ENCODE data around the gene DCTN1.

DCTN1 gene

DNA sequence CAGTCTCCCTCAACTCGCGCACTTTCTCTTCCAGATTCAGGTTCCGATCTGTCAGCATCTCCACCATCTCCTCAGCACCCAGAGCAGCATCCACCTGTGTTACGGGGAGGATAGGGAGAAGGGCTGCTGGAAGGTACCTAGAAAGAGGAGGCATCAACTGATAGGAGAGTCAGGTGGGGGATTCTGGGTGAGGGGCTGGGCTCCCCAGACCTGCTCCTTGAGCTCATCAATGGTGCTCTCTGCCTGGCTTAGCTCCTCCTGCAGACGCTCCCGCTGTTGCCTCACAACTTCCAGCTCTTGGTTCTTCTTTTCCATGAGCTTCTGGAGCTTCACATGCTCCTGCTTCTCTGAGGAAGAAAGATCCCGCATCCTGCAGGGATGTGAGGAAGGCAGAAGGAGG lies 10.1 kb downstream of the DCTN1 start:
- no peaks in the 10 kb centered on the region for H4K20me1 ChIP-seq (ENCODE audit: insufficient read depth, low read length, poor library complexity, severe bottlenecking)
- no peak overlapping the region for H2AFZ ChIP-seq (ENCODE audit: low read length)
- TF ChIP-seq CTCF (conservative IDR thresholded peaks at IDR 0.05; ENCODE audit: low read length) (no peak), EZH2phosphoT487 (IDR thresholded peaks at IDR 0.05; ENCODE audit: borderline replicate concordance) (no peak)
- H3K9me2 ChIP-seq (replicated peaks; ENCODE audit: low read depth, low read length), result no peaks in the 10 kb centered on the region
- peaks cover 60% of the 10 kb centered on the region; the same call in 1 of the 2 replicates for H3K36me3 ChIP-seq (ENCODE audit: insufficient read depth, low read length)
- H3K4me1 ChIP-seq (ENCODE audit: insufficient read depth, low read length, poor library complexity, severe bottlenecking), result no peaks in the 10 kb centered on the region
- no peaks in the 10 kb centered on the region for H3K79me2 ChIP-seq (ENCODE audit: insufficient read depth, low read length)
- no peaks in the 10 kb centered on the region for H3K27me3 ChIP-seq (ENCODE audit: insufficient read depth, low read length, poor library complexity, severe bottlenecking)
- no peak overlapping the region for H3K4me2 ChIP-seq (ENCODE audit: low read depth, low read length, poor library complexity, severe bottlenecking)
- no peak overlapping the region for H3K9ac ChIP-seq (ENCODE audit: low read depth, low read length, poor library complexity, severe bottlenecking)
- H3K4me3 ChIP-seq (ENCODE audit: low read length, poor library complexity, severe bottlenecking), result no peak overlapping the region
- no peaks in the 10 kb centered on the region for H3K9me3 ChIP-seq (ENCODE audit: insufficient read depth, low read depth, low read length)
- H3F3A ChIP-seq (ENCODE audit: low read depth), result no peaks in the 10 kb centered on the region

GRCh38 chr2:74368499-74368898 lies 11.6 kb downstream of the DCTN1 start:
- Histone ChIP-seq H3K36me3 (ENCODE audit: insufficient read depth, low read length) (peaks cover 74% of the 10 kb centered on the region; the same call in 1 of the 2 replicates), H3K4me2 (ENCODE audit: low read depth, low read length, poor library complexity, severe bottlenecking) (no peak overlapping the region), H3K9me3 (ENCODE audit: insufficient read depth, low read depth, low read length) (no peaks in the 10 kb centered on the region), H3F3A (ENCODE audit: low read depth) (no peaks in the 10 kb centered on the region), H3K9me2 (replicated peaks; ENCODE audit: low read depth, low read length) (no peaks in the 10 kb centered on the region), H3K9ac (ENCODE audit: low read depth, low read length, poor library complexity, severe bottlenecking) (no peak overlapping the region), H3K79me2 (ENCODE audit: insufficient read depth, low read length) (no peaks in the 10 kb centered on the region), H3K4me1 (ENCODE audit: insufficient read depth, low read length, poor library complexity, severe bottlenecking) (no peaks in the 10 kb centered on the region), H2AFZ (ENCODE audit: low read length) (no peak overlapping the region), H3K27me3 (ENCODE audit: insufficient read depth, low read length, poor library complexity, severe bottlenecking) (no peaks in the 10 kb centered on the region), H3K4me3 (ENCODE audit: low read length, poor library complexity, severe bottlenecking) (no peak overlapping the region), H4K20me1 (ENCODE audit: insufficient read depth, low read length, poor library complexity, severe bottlenecking) (no peaks in the 10 kb centered on the region)
- TF ChIP-seq CTCF (conservative IDR thresholded peaks at IDR 0.05; ENCODE audit: low read length), result no peak
- TF ChIP-seq EZH2phosphoT487 (IDR thresholded peaks at IDR 0.05; ENCODE audit: borderline replicate concordance), result no peak

GRCh38 chr2:74367789-74368188 lies 12.3 kb downstream of the DCTN1 start:
- H3K27me3 ChIP-seq (ENCODE audit: insufficient read depth, low read length, poor library complexity, severe bottlenecking), result no peaks in the 10 kb centered on the region
- no peaks in the 10 kb centered on the region for H4K20me1 ChIP-seq (ENCODE audit: insufficient read depth, low read length, poor library complexity, severe bottlenecking)
- peaks cover 81% of the 10 kb centered on the region; the same call in 1 of the 2 replicates for H3K36me3 ChIP-seq (ENCODE audit: insufficient read depth, low read length)
- H3K79me2 ChIP-seq (ENCODE audit: insufficient read depth, low read length), result no peaks in the 10 kb centered on the region
- H3K9ac ChIP-seq (ENCODE audit: low read depth, low read length, poor library complexity, severe bottlenecking), result no peak overlapping the region
- H3F3A ChIP-seq (ENCODE audit: low read depth), result no peaks in the 10 kb centered on the region
- no peaks in the 10 kb centered on the region for H3K4me1 ChIP-seq (ENCODE audit: insufficient read depth, low read length, poor library complexity, severe bottlenecking)
- H3K9me2 ChIP-seq (replicated peaks; ENCODE audit: low read depth, low read length), result no peaks in the 10 kb centered on the region
- H2AFZ ChIP-seq (ENCODE audit: low read length), result no peak overlapping the region
- no peaks in the 10 kb centered on the region for H3K9me3 ChIP-seq (ENCODE audit: insufficient read depth, low read depth, low read length)
- H3K4me2 ChIP-seq (ENCODE audit: low read depth, low read length, poor library complexity, severe bottlenecking), result no peak overlapping the region
- no peak for TF ChIP-seq CTCF (conservative IDR thresholded peaks at IDR 0.05; ENCODE audit: low read length)
- no peak for TF ChIP-seq EZH2phosphoT487 (IDR thresholded peaks at IDR 0.05; ENCODE audit: borderline replicate concordance)
- no peak overlapping the region for H3K4me3 ChIP-seq (ENCODE audit: low read length, poor library complexity, severe bottlenecking)

All from Loucy (cell line).